GM10266 (cell line): ENCODE data around the gene HSF2.

ENCODE experiments used
- DNase-seq: peaks from one replicate; pipeline ENCODE4 v3.0.0; 2012; ENCODE audit errors: extremely low spot score
- CTCF ChIP-seq: IDR thresholded peaks from 2 replicates; pipeline ENCODE4 v1.5.1; 2012; ENCODE audit warnings: mild to moderate bottlenecking, low read depth; ENCODE audit not compliant: control insufficient read depth, insufficient read depth; ENCODE audit errors: missing control alignments

Gene HSF2

GRCh38 chr6:122399348-122400120 lies at the start of gene HSF2:
Gene HSF2 (plus strand): TSS chr6:122399652. CDS start chr6:122399738, 86 bp downstream.
- peak; percentile 93 for DNase-seq
- TF ChIP-seq CTCF: no peak

DNA sequence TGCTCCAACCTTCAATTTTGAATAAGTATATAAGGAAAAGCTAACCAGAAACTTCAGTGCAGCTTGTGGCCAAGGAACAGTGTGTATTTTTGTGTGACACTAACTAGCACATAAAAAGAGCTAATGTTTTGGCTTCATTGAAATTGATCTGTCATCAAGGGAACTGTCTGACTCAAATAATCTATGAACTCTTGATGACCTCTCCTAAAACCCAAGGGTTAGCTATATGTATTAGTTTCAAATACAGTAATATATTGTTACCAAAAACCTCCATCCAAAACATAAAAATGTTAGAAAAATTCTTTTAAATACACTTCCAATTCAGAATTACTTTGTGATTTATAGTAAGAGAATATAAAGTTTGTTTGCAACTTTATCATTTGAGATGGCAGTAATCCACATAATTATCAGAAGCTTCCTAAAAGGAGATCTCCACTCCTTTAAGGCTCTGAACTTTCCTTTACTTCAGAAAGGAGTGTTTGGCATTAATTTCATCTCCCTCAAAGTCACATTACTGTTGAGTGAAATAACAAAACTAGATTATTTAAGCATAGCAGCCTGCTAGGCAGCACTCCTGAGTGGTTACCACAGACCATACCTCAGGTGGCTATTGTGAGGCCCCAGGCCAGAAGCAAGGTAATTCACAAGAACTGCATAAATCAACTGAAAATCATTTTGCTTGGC lies 46.3 kb upstream of the HSF2 start:
- no peak for DNase-seq
- no peak for TF ChIP-seq CTCF

DNA sequence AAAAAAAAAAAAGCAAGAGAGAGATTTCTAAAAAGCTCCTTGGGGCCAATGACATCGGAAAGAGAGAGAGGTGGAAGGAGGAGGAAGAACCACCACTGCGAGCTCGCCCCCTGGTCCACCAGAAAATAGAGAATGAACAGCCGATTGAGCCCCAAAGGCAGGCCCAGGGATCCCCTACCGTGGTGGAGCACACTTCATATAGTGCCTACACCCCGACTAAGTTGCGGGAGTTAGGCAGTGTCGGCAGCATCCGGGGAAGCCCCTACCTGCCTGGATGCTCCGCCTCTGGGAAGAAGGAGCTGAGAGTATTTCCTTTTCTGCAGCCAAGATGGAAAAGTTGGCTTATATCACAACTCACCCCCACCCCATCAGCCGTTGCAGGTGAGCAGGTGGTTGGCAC lies 38.6 kb upstream of the HSF2 start:
- no peak for DNase-seq
- no peak for TF ChIP-seq CTCF

DNA sequence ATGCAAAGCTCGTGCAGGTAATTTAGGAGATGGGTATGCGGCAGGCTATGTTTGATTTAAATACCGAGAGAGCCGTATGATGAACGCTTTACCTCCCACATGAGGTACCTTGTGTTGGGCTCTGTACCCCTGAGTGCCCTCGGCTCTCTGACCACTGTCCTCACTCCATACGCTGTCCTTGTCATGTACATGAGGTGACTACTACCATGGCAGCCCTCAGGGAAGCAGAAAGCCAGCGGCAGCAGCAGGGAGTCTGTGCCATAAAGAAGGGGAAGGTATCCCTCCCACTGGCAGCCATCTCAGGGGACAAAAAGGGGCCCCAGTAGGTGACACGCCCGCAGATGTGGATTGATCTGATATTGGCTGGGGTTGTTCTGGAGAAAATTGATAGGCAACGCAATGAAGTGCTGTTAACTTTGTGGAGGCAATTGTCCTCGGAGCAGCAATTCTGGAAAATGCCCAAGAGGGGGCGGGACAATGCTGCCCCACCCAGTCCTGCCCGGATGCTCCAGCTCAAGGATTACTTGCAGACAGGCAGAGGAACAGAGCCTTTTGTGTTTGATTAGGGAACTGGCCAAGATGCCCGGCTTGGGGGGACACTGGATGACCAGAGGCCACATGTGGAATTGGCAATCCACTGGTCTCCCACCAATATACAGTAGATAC lies 38.0 kb upstream of the HSF2 start:
- DNase-seq: no peak
- no peak for TF ChIP-seq CTCF

DNA sequence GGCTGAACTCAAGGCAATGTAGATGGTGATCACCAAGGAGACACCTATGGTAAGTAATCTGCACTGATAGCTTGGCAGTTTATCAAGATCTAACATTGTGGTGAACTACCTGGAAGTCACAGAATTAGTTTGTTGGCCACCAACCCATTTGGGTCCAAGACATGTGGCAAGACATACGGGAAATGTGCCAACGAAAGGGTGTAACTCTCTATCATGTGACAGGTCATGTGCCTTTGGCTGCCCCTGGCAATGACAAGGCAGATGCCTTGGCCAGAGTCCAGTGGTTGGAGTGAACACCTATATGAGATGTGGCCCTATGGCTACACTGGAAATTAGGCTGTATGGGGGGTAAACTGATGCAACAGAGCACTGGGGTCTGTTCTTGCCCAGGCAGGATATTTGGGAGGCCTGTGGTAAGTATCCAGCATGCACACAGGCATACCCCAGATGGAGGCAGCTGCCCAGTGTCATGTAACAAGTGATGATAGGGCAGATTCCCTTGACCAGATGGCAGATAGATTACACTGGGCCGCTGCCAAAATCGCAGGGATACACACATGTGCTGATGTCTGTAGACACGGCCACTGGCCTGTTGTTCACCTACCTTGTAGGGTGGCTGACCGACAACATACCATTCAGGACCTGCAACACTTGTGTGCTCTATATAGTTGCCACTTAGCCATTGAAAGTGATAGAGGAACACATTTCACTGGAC lies 35.5 kb upstream of the HSF2 start:
- DNase-seq: no peak
- no peak for TF ChIP-seq CTCF

DNA sequence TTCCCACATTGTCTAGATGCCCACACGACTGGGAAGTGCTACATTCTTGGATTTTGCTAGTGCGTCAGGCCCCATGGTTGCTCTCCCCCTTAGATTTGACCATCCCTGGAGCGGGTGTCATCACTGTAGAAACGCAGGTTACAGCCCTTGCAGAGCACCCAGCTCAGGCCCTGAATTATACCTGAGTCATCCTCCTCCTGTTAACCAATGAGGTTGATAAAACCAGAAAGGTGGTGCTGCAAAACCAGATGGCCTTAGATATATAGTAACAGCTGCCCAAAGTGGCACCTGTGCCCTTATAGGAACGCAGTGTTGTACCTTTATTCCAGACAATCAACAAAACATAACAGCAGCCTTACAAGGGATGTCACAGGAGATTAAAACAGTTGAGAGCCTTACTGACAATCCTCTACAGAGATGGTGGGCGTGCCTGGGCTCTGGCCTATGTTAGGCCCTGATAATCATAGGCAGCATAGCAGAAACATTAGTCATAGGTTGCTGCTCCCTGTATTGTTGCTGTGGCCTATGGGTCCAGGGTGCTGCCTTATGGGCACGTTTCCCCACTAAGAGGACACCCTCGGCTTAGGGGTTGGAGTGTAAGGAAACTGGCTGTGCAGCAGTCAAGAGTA lies 33.6 kb upstream of the HSF2 start:
- no peak for DNase-seq
- no peak for TF ChIP-seq CTCF
